Gastrocnemius medialis (tissue), 4 donors: Measurements from ENCODE around the gene OGA. TPM values are rescaled to one million over a fixed set of nuclear protein-coding genes. Genes with fewer than 3 reads are reported as not detected.
"Not testable (repeated sequence)": the region's sequence is repeated elsewhere in the genome, so short reads cannot be mapped to it uniquely, and the experiment has no call there.

ENCODE experiments used
- ATAC-seq, 2 donors: fragments of 150-250 bp; one replicate each; pipeline ENCODE4 v1.9.1; 2016
- DNase-seq, 2 donors: peaks; one replicate each; pipeline ENCODE4 v3.0.0-alpha.2; 2019
- H3K27ac ChIP-seq, 4 donors: fragments of 200-600 bp; sonication (generic); 1 replicate in 1 of 4; 2 replicates in 3 of 4; pipeline ENCODE4 v1.5.1; 2016 to 2018; ENCODE audit warnings: mild to moderate bottlenecking in 2 of 4, moderate library complexity in 1 of 4
- H3K27me3 ChIP-seq, 3 donors: fragments of 200-600 bp; sonication (generic) in 2 of 3; 1 replicate in 1 of 3; 2 replicates in 2 of 3; pipeline versions ENCODE4 v1.5.1 to v1.6.0; 2016 to 2019; ENCODE audit warnings: mild to moderate bottlenecking in 1 of 3, moderate library complexity in 1 of 3
- H3K36me3 ChIP-seq, 2 donors: fragments of 200-600 bp; sonication (generic) in 1 of 2; one replicate each; pipeline ENCODE4 v1.5.1; 2017 to 2018
- H3K4me1 ChIP-seq, 2 donors: fragments of 200-600 bp; sonication (generic) in 1 of 2; one replicate each; pipeline ENCODE4 v1.5.1; 2016 to 2017; ENCODE audit warnings: mild to moderate bottlenecking in 2 of 2
- H3K4me3 ChIP-seq, 4 donors: fragments of 200-600 bp; sonication (generic) in 3 of 4; 1 replicate in 1 of 4; 2 replicates in 3 of 4; pipeline ENCODE4 v1.5.1; 2016 to 2019; ENCODE audit warnings: mild to moderate bottlenecking in 2 of 4
- H3K9me3 ChIP-seq, 3 donors: fragments of 200-600 bp; sonication (generic) in 2 of 3; 1 replicate in 1 of 3; 2 replicates in 2 of 3; pipeline ENCODE4 v1.5.1; 2016 to 2019
- CTCF ChIP-seq, 5 experiments: fragments of 450-650 bp in 3 of 5; fragments of 200-600 bp in 2 of 5; sonication (generic) in 2 of 5; IDR thresholded peaks in 4 of 5; conservative IDR thresholded peaks in 1 of 5; 1 replicate in 4 of 5; 2 replicates in 1 of 5; pipeline ENCODE4 v1.5.1; 2016 to 2019; ENCODE audit warnings: antibody characterized with exemption in 5 of 5, mild to moderate bottlenecking in 3 of 5, moderate library complexity in 3 of 5
- POLR2A ChIP-seq, 2 donors: fragments of 450-650 bp; IDR thresholded peaks; one replicate each; pipeline ENCODE4 v1.6.1; 2017; ENCODE audit warnings: antibody characterized with exemption in 2 of 2, mild to moderate bottlenecking in 2 of 2, moderate library complexity in 2 of 2
- in situ Hi-C, 4 donors: fragments of 200-750 bp; cut with MboI; loops; one replicate each; pipeline versions ENCODE4 v1.15.0 to v1.8.0; 2017; ENCODE audit warnings: low sequenced_read_pairs in 4 of 4
- intact Hi-C: fragments of 100-400 bp; cut with DNase I; formaldehyde crosslinking; loops from one replicate; pipeline ENCODE4 v1.15.1; 2023; ENCODE audit warnings: low total_unique reads
- total RNA-seq, 4 donors: library from RNA; depleted of rRNA; stranded (reverse); fragments of >200 nt; gene quantifications; one replicate each; pipeline versions ENCODE4 v1.1.0 to v1.2.3, GENCODE V29; 2016

The OGA gene
- total RNA-seq, 4 donors from 2014 or later: 25.8 to 85.5 (median 48.3) TPM

DNA sequence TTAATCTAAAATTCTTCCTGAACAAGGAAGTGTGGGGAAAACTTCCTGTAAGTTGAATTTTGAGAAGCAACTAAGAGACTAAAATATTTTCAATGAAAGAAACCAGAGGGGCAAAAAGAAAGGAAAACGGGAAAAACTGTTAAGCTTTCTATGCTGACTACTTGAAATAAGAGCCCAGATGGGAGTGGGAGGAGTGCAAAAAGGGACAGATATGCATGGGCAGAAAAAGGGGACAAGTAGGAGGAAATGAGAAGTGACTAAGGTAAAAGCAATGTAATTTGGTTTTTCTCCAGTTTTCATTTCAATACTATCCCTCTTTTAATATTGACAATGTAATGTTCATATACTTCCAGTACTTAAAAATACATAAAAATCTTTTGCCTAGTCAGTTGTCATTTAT lies 11.1 kb downstream of the OGA start:
- peaks cover 0 to 4% of the 10 kb centered on the region in 2 donors for H3K4me1 ChIP-seq
- DNase-seq (no peak), ATAC-seq (no peak)
- no peaks in the 10 kb centered on the region for H3K27me3 ChIP-seq
- no peak for TF ChIP-seq CTCF (IDR thresholded peaks at IDR 0.05 in 4 of 5, conservative IDR thresholded peaks at IDR 0.05 in 1 of 5)
- peaks cover 6 to 82% of the 10 kb centered on the region in 2 donors for H3K36me3 ChIP-seq
- H3K27ac ChIP-seq: no peak overlapping the region
- no peak overlapping the region for H3K4me3 ChIP-seq
- in situ Hi-C loops (no loop called here), intact Hi-C loops (no loop called here)
- H3K9me3 ChIP-seq: no peaks in the 10 kb centered on the region

DNA sequence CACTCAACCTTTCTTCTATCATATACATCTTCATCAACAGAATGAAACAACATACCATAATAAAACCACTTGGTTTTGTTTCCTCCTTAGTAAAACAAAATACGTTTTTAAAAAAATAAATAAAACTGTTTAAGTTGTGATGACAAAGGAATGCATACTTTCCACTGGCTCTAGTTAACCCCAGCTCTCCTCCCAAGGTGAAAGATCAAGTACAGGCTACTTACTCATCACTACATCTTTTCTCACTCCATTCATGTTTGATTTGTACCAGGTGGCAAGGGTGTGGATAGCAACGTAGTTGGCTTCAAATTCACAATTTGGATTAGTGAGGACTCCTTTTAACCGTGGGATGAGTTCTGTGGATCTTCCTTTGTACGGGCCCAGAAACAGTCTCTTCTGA lies 14.7 kb downstream of the OGA start:
- TF ChIP-seq POLR2A (IDR thresholded peaks at IDR 0.05): no peak
- TF ChIP-seq CTCF (IDR thresholded peaks at IDR 0.05 in 4 of 5, conservative IDR thresholded peaks at IDR 0.05 in 1 of 5): no peak
- Histone ChIP-seq H3K27me3 (no peaks in the 10 kb centered on the region), H3K27ac (no peak overlapping the region), H3K4me1 (no peaks in the 10 kb centered on the region), H3K4me3 (no peak overlapping the region), H3K36me3 (peaks cover 6 to 97% of the 10 kb centered on the region in 2 donors), H3K9me3 (no peaks in the 10 kb centered on the region)
- ATAC-seq: no peak
- no peak for DNase-seq
- in situ Hi-C loops (no loop called here), intact Hi-C loops (no loop called here)

GRCh38 chr10:101797403-101798059 lies 20.7 kb downstream of the OGA start:
- intact Hi-C loops: no loop called here
- Histone ChIP-seq H3K27me3 (no peaks in the 10 kb centered on the region), H3K9me3 (no peaks in the 10 kb centered on the region), H3K27ac (no peak overlapping the region), H3K4me3 (no peak overlapping the region), H3K36me3 (peaks cover 2 to 99% of the 10 kb centered on the region in 2 donors), H3K4me1 (no peaks in the 10 kb centered on the region)
- ATAC-seq (no peak), DNase-seq (no peak)
- in situ Hi-C loops: no loop called here
- no peak for TF ChIP-seq CTCF (IDR thresholded peaks at IDR 0.05 in 4 of 5, conservative IDR thresholded peaks at IDR 0.05 in 1 of 5)
- TF ChIP-seq POLR2A (IDR thresholded peaks at IDR 0.05): no peak

DNA sequence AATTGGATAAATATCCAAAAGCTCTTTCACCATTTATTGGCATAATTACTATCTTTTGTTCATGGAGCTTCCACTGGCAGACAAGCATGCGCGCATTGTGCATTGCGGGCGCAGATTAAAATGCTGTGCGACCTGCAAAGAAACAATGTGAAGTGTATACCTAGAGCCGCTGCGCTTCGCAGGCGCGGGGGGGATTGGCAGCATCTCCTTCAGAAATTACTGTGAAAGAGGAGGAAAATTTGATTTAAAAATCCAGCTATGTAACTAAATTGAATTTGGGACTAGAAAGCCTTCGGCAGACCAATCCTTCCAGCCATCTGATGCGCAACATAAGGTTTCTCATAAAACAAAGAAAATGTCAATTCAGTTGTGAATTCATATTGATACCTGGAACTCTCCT lies 24.7 kb downstream of the OGA start:
- in situ Hi-C loops (no loop called here), intact Hi-C loops (no loop called here)
- TF ChIP-seq CTCF (IDR thresholded peaks at IDR 0.05 in 4 of 5, conservative IDR thresholded peaks at IDR 0.05 in 1 of 5) (no peak), POLR2A (IDR thresholded peaks at IDR 0.05) (no peak)
- H3K4me3 ChIP-seq: no peak overlapping the region
- H3K9me3 ChIP-seq: no peaks in the 10 kb centered on the region
- ATAC-seq (no peak), DNase-seq (no peak)
- no peaks in the 10 kb centered on the region for H3K4me1 ChIP-seq
- H3K27ac ChIP-seq: no peak overlapping the region
- peaks cover 2 to 99% of the 10 kb centered on the region in 2 donors for H3K36me3 ChIP-seq
- no peaks in the 10 kb centered on the region for H3K27me3 ChIP-seq

DNA sequence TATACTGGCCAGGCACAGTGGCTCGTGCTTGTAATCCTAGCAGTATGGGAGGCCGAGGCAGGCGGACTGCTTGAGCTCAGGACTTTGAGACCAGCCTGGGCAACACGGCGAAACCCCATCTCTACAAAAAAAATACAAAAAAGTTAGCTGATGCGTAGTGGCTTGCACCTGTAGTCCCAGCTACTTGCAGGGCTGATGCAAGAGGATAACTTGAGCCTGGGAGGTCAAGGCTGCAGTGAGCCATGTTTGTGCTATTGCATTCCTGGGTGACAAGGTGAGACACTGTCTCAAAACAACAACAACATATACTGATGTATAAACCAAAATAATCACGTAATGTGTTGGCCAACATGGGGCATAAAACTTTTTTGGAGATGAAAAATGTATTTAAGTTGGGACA lies 28.6 kb downstream of the OGA start:
- Histone ChIP-seq H3K27me3 (no peaks in the 10 kb centered on the region), H3K9me3 (no peaks in the 10 kb centered on the region), H3K4me1 (no peaks in the 10 kb centered on the region), H3K27ac (no peak overlapping the region), H3K4me3 (no peak overlapping the region), H3K36me3 (peaks cover 0 to 97% of the 10 kb centered on the region in 2 donors)
- intact Hi-C loops (no loop called here), in situ Hi-C loops (loop anchor here in 2 of 4 donors (10.0 kb wide), 1 partner anchor 185 kb away; no protein-coding TSS in a partner anchor)
- no peak for DNase-seq
- ATAC-seq: no peak
- no peak for TF ChIP-seq POLR2A (IDR thresholded peaks at IDR 0.05)
- no peak for TF ChIP-seq CTCF (IDR thresholded peaks at IDR 0.05 in 4 of 5, conservative IDR thresholded peaks at IDR 0.05 in 1 of 5)

GRCh38 chr10:101789231-101789630 lies 29.0 kb downstream of the OGA start:
- peaks cover 0 to 96% of the 10 kb centered on the region in 2 donors for H3K36me3 ChIP-seq
- H3K4me1 ChIP-seq, H3K27me3 ChIP-seq, H3K9me3 ChIP-seq, DNase-seq, intact Hi-C loops, H3K4me3 ChIP-seq, H3K27ac ChIP-seq, ATAC-seq: not testable (repeated sequence)
- in situ Hi-C loops: loop anchor here in 2 of 4 donors (10.0 kb wide), 1 partner anchor 184 kb away; no protein-coding TSS in a partner anchor
